A673 (cell line): Measurements from ENCODE around the gene ASTL. TPM values are rescaled to one million over a fixed set of nuclear protein-coding genes. Genes with fewer than 3 reads are reported as not detected.

ENCODE experiments used
- BruUV-seq: library from RNA; stranded (reverse); fragments of 400-500 nt; replicated peaks from 2 replicates; lab custom pipeline; 2021; lab: Mats Ljungman, UMichigan
- CTCF ChIA-PET: fragments of 300-600 bp; sonication (Branson Sonifier 250); formaldehyde crosslinking; loops from one replicate; lab custom pipeline; 2022; ENCODE audit warnings: antibody characterized with exemption; lab: Charles Lee
- POLR2A ChIA-PET: fragments of 300-600 bp; sonication (Branson Sonifier 250); formaldehyde crosslinking; loops from one replicate; lab custom pipeline; 2022; ENCODE audit warnings: antibody characterized with exemption; ENCODE audit not compliant: low non-redundant PET; lab: Charles Lee
- DNase-seq: peaks from one replicate; pipeline ENCODE4 v3.0.0-alpha.2; 2015; ENCODE audit warnings: low spot score
- H3K27ac ChIP-seq: fragments of 200-600 bp; sonication (generic); 2 replicates; pipeline ENCODE4 v1.5.1; 2016; ENCODE audit warnings: mixed run types, low read depth, mild to moderate bottlenecking, mixed read lengths, antibody characterized with exemption, low read length; ENCODE audit not compliant: poor library complexity, severe bottlenecking
- H3K27me3 ChIP-seq: fragments of 200-600 bp; sonication (generic); replicated peaks from 2 replicates; pipeline ENCODE4 v1.6.1; 2017; ENCODE audit warnings: mixed run types, low read depth, mild to moderate bottlenecking, mixed read lengths, antibody characterized with exemption, low read length; ENCODE audit not compliant: insufficient read depth, poor library complexity
- H3K36me3 ChIP-seq: fragments of 200-600 bp; sonication (generic); 2 replicates; pipeline ENCODE4 v1.6.1; 2016; ENCODE audit warnings: mixed run types, mild to moderate bottlenecking, mixed read lengths, antibody characterized with exemption, low read length; ENCODE audit not compliant: insufficient read depth, poor library complexity, severe bottlenecking
- H3K4me1 ChIP-seq: fragments of 200-600 bp; sonication (generic); 2 replicates; pipeline ENCODE4 v1.6.1; 2017; ENCODE audit warnings: mixed run types, mild to moderate bottlenecking, mixed read lengths, antibody characterized with exemption, low read length; ENCODE audit not compliant: insufficient read depth, poor library complexity, severe bottlenecking
- H3K4me3 ChIP-seq: fragments of 200-600 bp; sonication (generic); 2 replicates; pipeline ENCODE4 v1.5.1; 2016; ENCODE audit warnings: low read depth, mixed run types, mild to moderate bottlenecking, mixed read lengths, low read length; ENCODE audit not compliant: poor library complexity, severe bottlenecking
- H3K9me3 ChIP-seq: fragments of 200-600 bp; sonication (generic); 2 replicates; pipeline ENCODE4 v1.6.1; 2016; ENCODE audit warnings: mixed run types, low read depth, mild to moderate bottlenecking, mixed read lengths, antibody characterized with exemption, low read length; ENCODE audit not compliant: poor library complexity, severe bottlenecking
- CTCF ChIP-seq: fragments of 300-800, 200-600 bp; sonication (generic); conservative IDR thresholded peaks from 2 replicates; pipeline ENCODE4 v1.5.1; 2017; ENCODE audit warnings: low read depth, mild to moderate bottlenecking, antibody characterized with exemption, low read length, moderate library complexity, mixed read lengths
- EZH2 ChIP-seq: fragments of 200-600 bp; sonication (generic); IDR thresholded peaks from 2 replicates; pipeline ENCODE4 v1.6.1; 2017; ENCODE audit warnings: borderline replicate concordance, low read depth, mild to moderate bottlenecking, mixed read lengths, antibody characterized with exemption, low read length; ENCODE audit not compliant: poor library complexity, severe bottlenecking
- intact Hi-C: fragments of 100-400 bp; cut with micrococcal nuclease; formaldehyde crosslinking; loops from one replicate; pipeline ENCODE4 v1.10.0; 2022; ENCODE audit not compliant: unreplicated experiment
- total RNA-seq: library from RNA; stranded (reverse); gene quantifications from 2 replicates; pipeline ENCODE4 v1.2.3, GENCODE V29; 2021

The ASTL gene
- total RNA-seq, 1 experiment from 2014 or later = not detected

DNA sequence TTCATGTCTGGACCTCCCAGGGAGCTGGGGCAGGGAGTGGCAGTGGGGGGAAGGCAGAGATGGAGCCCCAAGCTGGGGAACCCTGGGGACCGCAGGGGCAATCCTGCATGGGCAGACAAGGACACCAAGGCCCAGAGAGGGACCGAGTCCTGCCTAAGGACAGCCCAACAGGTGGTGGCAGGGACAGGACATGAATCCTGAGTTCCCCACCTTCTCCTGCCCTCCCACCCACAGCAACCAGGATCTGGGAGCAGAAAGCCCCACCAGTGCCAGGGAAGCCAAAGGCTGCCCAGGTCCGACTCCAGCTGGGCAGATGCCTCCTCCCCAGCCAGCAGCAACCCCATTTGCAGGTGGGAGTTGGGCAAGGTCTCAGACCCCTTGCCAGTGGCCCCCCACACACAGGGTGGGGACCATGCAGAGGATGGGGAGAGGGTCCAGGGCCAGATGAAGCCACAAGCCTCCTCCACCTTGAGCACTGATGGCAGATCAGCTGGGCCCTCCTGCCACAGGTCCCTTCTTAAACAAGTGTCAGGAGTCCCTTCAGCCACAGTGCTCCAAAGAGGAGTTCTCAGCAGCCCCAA is 28.3 kb downstream of the ASTL start:
- intact Hi-C loops = loop anchor here (10.0 kb wide), 1 partner anchor 65 kb away; no protein-coding TSS in a partner anchor
- no peak for DNase-seq
- no peak overlapping the region for H3K27ac ChIP-seq
- no peaks in the 10 kb centered on the region for H3K9me3 ChIP-seq
- no peaks in the 10 kb centered on the region for H3K36me3 ChIP-seq
- POLR2A ChIA-PET = no interaction called here
- H3K4me1 ChIP-seq = no peaks in the 10 kb centered on the region
- no peaks in the 10 kb centered on the region for H3K27me3 ChIP-seq
- no peak overlapping the region for H3K4me3 ChIP-seq
- TF ChIP-seq EZH2 (no peak), CTCF (no peak)
- CTCF ChIA-PET = no interaction called here
- BruUV-seq = no TSS peak

DNA sequence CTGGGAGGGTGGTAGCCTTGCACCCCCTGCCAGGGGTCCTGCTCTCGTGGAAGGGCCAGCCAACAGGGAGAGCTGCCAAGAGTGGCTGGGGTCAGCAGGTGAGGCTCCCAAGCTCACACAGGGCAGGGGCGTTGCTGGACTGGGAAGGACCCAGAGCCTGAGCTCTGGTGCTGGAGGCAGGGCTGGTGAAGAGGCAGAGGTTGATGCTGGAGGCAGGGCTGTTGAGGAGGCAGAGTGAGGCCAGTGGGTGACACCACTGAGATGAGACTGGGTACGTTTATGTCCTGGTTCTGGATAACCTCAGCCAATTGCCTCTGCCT is 29.0 kb downstream of the ASTL start:
- Histone ChIP-seq H3K4me3 (no peak overlapping the region), H3K4me1 (no peaks in the 10 kb centered on the region), H3K27me3 (no peaks in the 10 kb centered on the region), H3K36me3 (no peaks in the 10 kb centered on the region), H3K27ac (no peak overlapping the region), H3K9me3 (no peaks in the 10 kb centered on the region)
- POLR2A ChIA-PET = no interaction called here
- TF ChIP-seq EZH2 (no peak), CTCF (no peak)
- intact Hi-C loops = no loop called here
- CTCF ChIA-PET = no interaction called here
- no peak for DNase-seq
- BruUV-seq = no TSS peak

DNA sequence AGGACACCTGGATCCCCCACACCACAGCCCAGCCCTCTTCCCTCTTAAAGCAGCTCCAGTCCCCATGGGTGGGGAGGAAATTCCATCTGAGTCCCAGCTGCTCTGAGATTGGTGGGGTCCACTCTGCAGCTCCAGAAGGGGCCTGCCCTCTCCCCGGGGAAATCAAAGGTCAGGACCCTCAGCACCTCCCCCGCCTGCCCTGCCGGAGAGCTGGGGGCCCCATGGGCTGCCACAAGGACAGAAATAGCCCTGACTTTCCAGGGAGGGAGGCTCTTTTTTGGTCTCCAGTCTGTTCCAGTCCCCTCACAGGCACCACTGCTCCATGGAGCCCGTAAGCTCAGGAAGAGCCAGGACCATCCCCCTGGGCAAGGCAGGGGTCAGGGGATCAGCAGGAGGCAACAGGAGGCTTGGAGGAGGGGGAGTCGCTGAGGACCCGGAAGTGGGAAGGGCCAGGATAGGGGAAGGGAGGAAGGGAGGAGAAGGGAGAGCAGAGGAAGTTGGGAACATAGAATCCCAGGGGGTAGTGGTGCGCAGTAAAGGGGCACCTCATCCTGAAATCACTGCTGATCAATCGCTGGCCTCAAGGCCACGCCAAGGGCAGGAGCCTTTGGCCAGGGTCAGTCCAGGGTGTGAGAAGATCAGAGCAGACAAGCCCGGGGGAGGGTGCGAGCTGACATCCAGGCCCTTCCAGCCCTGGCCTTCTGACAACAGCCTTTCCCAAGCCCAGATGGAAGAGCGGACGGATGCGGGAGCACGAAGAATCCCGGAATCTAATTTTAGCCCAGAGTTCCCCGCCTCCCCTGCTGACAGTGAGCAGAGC is 29.6 kb downstream of the ASTL start:
- no TSS peak for BruUV-seq
- TF ChIP-seq EZH2 (no peak), CTCF (no peak)
- Histone ChIP-seq H3K27me3 (no peaks in the 10 kb centered on the region), H3K27ac (no peak overlapping the region), H3K9me3 (no peaks in the 10 kb centered on the region), H3K36me3 (no peaks in the 10 kb centered on the region), H3K4me1 (no peaks in the 10 kb centered on the region), H3K4me3 (no peak overlapping the region)
- intact Hi-C loops = no loop called here
- no peak for DNase-seq
- CTCF ChIA-PET = no interaction called here
- POLR2A ChIA-PET = no interaction called here
